HepG2 (cell line): ENCODE results near the gene TMEM178A. TPM values are rescaled to one million over a fixed set of nuclear protein-coding genes. Genes with fewer than 3 reads are reported as not detected.

Experiments
- ATAC-seq: fragments of 200-7000 bp; cut with Tn5 transposase; 3 replicates; pipeline ENCODE4 v1.9.1; 2020; ENCODE audit warnings: mild to moderate bottlenecking, moderate library complexity
- BruUV-seq: library from RNA; stranded (reverse); fragments of 400-500 nt; replicated peaks from 2 replicates; lab custom pipeline; 2021; lab: Mats Ljungman, UMichigan
- CTCF ChIA-PET: fragments of 300-600 bp; formaldehyde crosslinking; extraction: SDS; loops from one replicate; lab custom pipeline; 2021; ENCODE audit warnings: low total read pairs, inconsistent platforms, low intra/inter-chr PET ratio; lab: Yijun Ruan, JAX
- POLR2A ChIA-PET: fragments of 350-600 bp; sonication (Branson Sonifier 250); formaldehyde crosslinking; loops from one replicate; lab custom pipeline; 2020; ENCODE audit warnings: antibody characterized with exemption, inconsistent platforms; lab: Yijun Ruan, JAX
- DNase-seq: peaks from one replicate; pipeline ENCODE4 v3.0.0-alpha.2; 2015; ENCODE audit warnings: low spot score
- FAIRE-seq: peaks from 3 replicates; lab custom pipeline; 2011; peaks lifted over from hg19 to GRCh38; lab: Jason Lieb, UNC
- H2AFZ ChIP-seq: one replicate; pipeline ENCODE4 v1.6.1; 2011; ENCODE audit warnings: low read length, inconsistent platforms
- H3K27ac ChIP-seq: fragments of 300-600 bp; 3 replicates; pipeline ENCODE4 v1.8.0; 2011; ENCODE audit warnings: mixed run types, mild to moderate bottlenecking, mixed read lengths, low read length, inconsistent platforms; ENCODE audit not compliant: insufficient read depth; ENCODE audit errors: extremely low read length
- H3K27me3 ChIP-seq, 2 experiments: fragments of 200-600 bp in 1 of 2; 2 replicates in 1 of 2; 3 replicates in 1 of 2; pipeline versions ENCODE4 v1.6.0 to v1.8.0; 2011; ENCODE audit warnings: low read length in 2 of 2, mild to moderate bottlenecking in 2 of 2, moderate library complexity in 2 of 2, inconsistent platforms in 1 of 2; ENCODE audit not compliant: insufficient read depth in 2 of 2, control insufficient read depth in 1 of 2
- H3K36me3 ChIP-seq, 2 experiments: fragments of 200-600 bp in 1 of 2; replicated peaks in 1 of 2; 2 replicates in 1 of 2; 3 replicates in 1 of 2; pipeline versions ENCODE4 v1.5.1 to v1.8.0; 2011; ENCODE audit warnings: low read length in 2 of 2, inconsistent platforms in 1 of 2; ENCODE audit not compliant: insufficient read depth in 2 of 2, control insufficient read depth in 1 of 2
- H3K4me1 ChIP-seq: 2 replicates; pipeline ENCODE4 v1.5.1; 2012; ENCODE audit warnings: low read length, inconsistent platforms; ENCODE audit not compliant: insufficient read depth
- H3K4me2 ChIP-seq: 2 replicates; pipeline ENCODE4 v1.6.0; 2011; ENCODE audit warnings: low read depth, low read length, inconsistent platforms
- H3K4me3 ChIP-seq, 3 experiments: fragments of 200-600 bp in 1 of 3; sonication (generic), shearing (Covaris generic) in 1 of 3; replicated peaks in 1 of 3; 2 replicates each; pipeline ENCODE4 v1.5.1; 2011 to 2016; ENCODE audit warnings: low read length in 3 of 3, inconsistent platforms in 2 of 3, low read depth in 2 of 3, mild to moderate bottlenecking in 2 of 3, control low read depth in 1 of 3, mixed read lengths in 1 of 3; ENCODE audit not compliant: insufficient read depth in 1 of 3
- H3K79me2 ChIP-seq: one replicate; pipeline ENCODE4 v1.6.1; 2011; ENCODE audit warnings: low read length, inconsistent platforms; ENCODE audit not compliant: insufficient read depth
- H3K9ac ChIP-seq: 2 replicates; pipeline ENCODE4 v1.6.0; 2011; ENCODE audit warnings: mild to moderate bottlenecking, low read depth, low read length, inconsistent platforms; ENCODE audit not compliant: insufficient read depth
- H3K9me3 ChIP-seq: 2 replicates; pipeline ENCODE4 v1.5.1; 2012; ENCODE audit warnings: mild to moderate bottlenecking, low read length
- H4K20me1 ChIP-seq: 2 replicates; pipeline ENCODE4 v1.6.0; 2011; ENCODE audit warnings: inconsistent platforms, mild to moderate bottlenecking, low read length, moderate library complexity; ENCODE audit not compliant: insufficient read depth
- CEBPB ChIP-seq: IDR thresholded peaks from 2 replicates; pipeline ENCODE4 v1.6.1; 2011; ENCODE audit warnings: low read depth, low read length, improper control_type of control experiment, borderline replicate concordance
- DMAP1 ChIP-seq: IDR thresholded peaks from 2 replicates; pipeline ENCODE4 v1.6.1; 2016
- DNMT1 ChIP-seq: sonication (generic); formaldehyde crosslinking; IDR thresholded peaks from 2 replicates; pipeline ENCODE4 v1.5.1; 2020; ENCODE audit warnings: mild to moderate bottlenecking, missing genetic modification reagents
- DRAP1 ChIP-seq: IDR thresholded peaks from 2 replicates; pipeline ENCODE4 v1.6.1; 2016; ENCODE audit warnings: missing genetic modification reagents, missing compliant biosample characterization
- KDM4B ChIP-seq: sonication (generic); formaldehyde crosslinking; IDR thresholded peaks from 2 replicates; pipeline ENCODE4 v1.4.0; 2020; ENCODE audit warnings: missing genetic modification reagents
- RBAK ChIP-seq: sonication (generic); formaldehyde crosslinking; IDR thresholded peaks from 2 replicates; pipeline ENCODE4 v1.5.1; 2020; ENCODE audit warnings: mild to moderate bottlenecking, missing genetic modification reagents
- SALL1 ChIP-seq: sonication (generic); formaldehyde crosslinking; IDR thresholded peaks from 2 replicates; pipeline ENCODE4 v1.8.0; 2022; ENCODE audit warnings: mild to moderate bottlenecking, missing genetic modification reagents
- THAP11 ChIP-seq: IDR thresholded peaks from 2 replicates; pipeline ENCODE4 v1.6.1; 2016; ENCODE audit warnings: missing biosample characterization, missing genetic modification reagents
- ZNF549 ChIP-seq: sonication (generic); formaldehyde crosslinking; IDR thresholded peaks from 2 replicates; pipeline ENCODE4 v1.5.0; 2020; ENCODE audit warnings: missing genetic modification reagents
- WGBS: methylation state at CpG from one replicate; pipeline ENCODE4 v1.1.6; 2017; ENCODE audit warnings: low lambda C conversion rate; 5-methylcytosine and 5-hydroxymethylcytosine counted together
- in situ Hi-C: cut with HindIII; loops from 2 replicates; pipeline ENCODE4 v1.10.0; 2017; ENCODE audit warnings: low pct_unique_long_range_greater_than_20kb; ENCODE audit not compliant: extremely low pct_ligation_motif_present
- intact Hi-C: fragments of 100-400 bp; cut with micrococcal nuclease; formaldehyde crosslinking; loops from one replicate; pipeline ENCODE4 v1.10.0; 2022; ENCODE audit not compliant: unreplicated experiment
- polyA plus RNA-seq, 8 experiments: library from polyadenylated mRNA; depleted of rRNA in 3 of 8; stranded (reverse) in 7 of 8; unstranded in 1 of 8; fragments of >200 nt; fragmentation: Illumina TruSeq in 4 of 8; extraction: Trizol in 4 of 8; gene quantifications; 2 replicates each; pipeline versions ENCODE4 v1.2.1 to v1.2.3, GENCODE V29; 2011 to 2016; ENCODE audit warnings: low read depth in 4 of 8, missing spikeins in 1 of 8, mixed read lengths in 1 of 8; ENCODE audit not compliant: insufficient read depth in 1 of 8
- total RNA-seq, 5 experiments: library from RNA; depleted of rRNA; stranded (reverse); fragments of >200 nt; fragmentation: Illumina TruSeq; extraction: Trizol; gene quantifications; 2 replicates each; pipeline ENCODE4 v1.2.3, GENCODE V29; 2016; ENCODE audit warnings: low read depth in 1 of 5

Gene TMEM178A
- total and polyA plus RNA-seq, 2 of the 13 experiments (the other 11 are each of a cell fraction or from before 2014, with no cell fraction given), result 0.38 to 3.3 TPM

- TF ChIP-seq DRAP1 (no peak), ZNF549 (CRISPR knock-in tag) (no peak)
- TF ChIP-seq, all 625 proteins: peak for 3
Observed at GRCh38 chr2:39708003-39708402, 42.3 kb downstream of the TMEM178A start (continued).

GRCh38 chr2:39710807-39711206 is 45.1 kb downstream of the TMEM178A start:
- intact Hi-C loops (no loop called here), in situ Hi-C loops (no loop called here)
- no peak overlapping the region for H3K4me2 ChIP-seq
- DNase-seq, result no peak
- FAIRE-seq, result no peak
- H3K9ac ChIP-seq, result no peak overlapping the region
- no peaks in the 10 kb centered on the region for H4K20me1 ChIP-seq
- 4% methylated on average over 3 of the region's 3 CpGs for WGBS
- ATAC-seq, result peak; percentile 54
- peaks cover 0 to 26% of the 10 kb centered on the region in 2 experiments; a peak in 3 of 5 replicates for H3K27me3 ChIP-seq
- no peak overlapping the region for H3K27ac ChIP-seq
- no peak overlapping the region for H2AFZ ChIP-seq
- no peak overlapping the region for H3K4me3 ChIP-seq
- POLR2A ChIA-PET, result no interaction called here
- no TSS peak for BruUV-seq
- TF ChIP-seq DNMT1 (CRISPR knock-in tag), result no peak
- no peak for TF ChIP-seq DMAP1 (CRISPR knock-in tag)
- peak; percentile 29; the same call in 1 of the 2 replicates for TF ChIP-seq CEBPB
- TF ChIP-seq KDM4B, result no peak
- TF ChIP-seq RBAK (CRISPR knock-in tag), result peak; percentile 90
- no peak for TF ChIP-seq THAP11
- 0 out of 2 replicates have a peak, but pooled peaks have one; percentile 26 for TF ChIP-seq SALL1 (CRISPR knock-in tag)
- H3K4me1 ChIP-seq, result peaks cover 12% of the 10 kb centered on the region
- H3K36me3 ChIP-seq, result no peaks in the 10 kb centered on the region
- H3K79me2 ChIP-seq, result no peaks in the 10 kb centered on the region
- CTCF ChIA-PET, result no interaction called here
- no peaks in the 10 kb centered on the region for H3K9me3 ChIP-seq
